Lower leg skin (tissue), 3 donors: ENCODE data around the gene KCNA1.

Experiments
- CTCF ChIP-seq, 3 donors: fragments of 450-650 bp; IDR thresholded peaks; one replicate each; pipeline ENCODE4 v1.5.1; 2016; ENCODE audit warnings: antibody characterized with exemption in 3 of 3, mild to moderate bottlenecking in 3 of 3, moderate library complexity in 2 of 3
- POLR2A ChIP-seq, 2 donors: fragments of 450-650 bp; IDR thresholded peaks; one replicate each; pipeline ENCODE4 v1.6.1; 2016 to 2017; ENCODE audit warnings: antibody characterized with exemption in 2 of 2, mild to moderate bottlenecking in 1 of 2, moderate library complexity in 1 of 2

GRCh38 chr12:4957761-4958160 lies 48.1 kb downstream of the KCNA1 start:
- TF ChIP-seq POLR2A (IDR thresholded peaks at IDR 0.05): no peak
- TF ChIP-seq CTCF (IDR thresholded peaks at IDR 0.05): no peak
